GM19467 (cell line): ENCODE measurements around the gene NR2E3.
"Not testable (repeated sequence)": the region's sequence is repeated elsewhere in the genome, so short reads cannot be mapped to it uniquely, and the experiment has no call there.

Source experiments
- ATAC-seq: cut with Tn5 transposase; IDR thresholded peaks from one replicate; pipeline ENCODE4 v1.9.1; 2021; ENCODE audit warnings: mild to moderate bottlenecking, moderate library complexity; ENCODE audit not compliant: unreplicated experiment

NR2E3 gene

DNA sequence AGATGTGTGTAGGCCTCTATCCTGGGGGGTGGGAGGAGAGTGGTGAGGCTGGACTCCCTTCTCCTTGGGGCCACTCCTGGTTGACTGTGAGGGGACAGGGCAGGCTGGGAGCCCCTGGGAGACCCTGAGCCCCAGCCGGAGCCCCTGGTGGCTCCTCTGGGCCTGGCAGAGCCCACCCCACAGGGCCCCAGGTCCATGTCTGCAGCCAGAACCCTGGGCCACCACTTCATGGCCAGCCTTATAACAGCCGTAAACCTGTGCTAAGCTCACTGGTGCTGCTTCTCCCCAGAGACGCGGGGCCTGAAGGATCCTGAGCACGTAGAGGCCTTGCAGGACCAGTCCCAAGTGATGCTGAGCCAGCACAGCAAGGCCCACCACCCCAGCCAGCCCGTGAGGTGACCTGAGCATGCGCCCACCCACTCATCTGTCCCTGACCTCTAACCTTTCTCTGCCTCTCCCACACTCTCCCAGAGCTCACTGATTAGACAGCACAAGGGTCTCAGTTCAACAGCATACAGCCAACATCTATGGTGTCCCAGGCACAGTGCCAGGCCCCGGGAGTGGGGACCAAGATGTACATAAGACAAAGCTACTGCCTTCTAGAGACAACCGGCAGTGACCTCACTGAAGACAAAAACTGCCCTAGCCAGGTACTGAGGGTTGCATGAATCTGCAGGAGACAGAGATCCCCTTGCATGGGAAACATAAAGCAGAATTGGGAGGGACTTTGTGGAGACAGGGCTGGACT is 3.5 kb downstream of the NR2E3 start:
- ATAC-seq, result no peak

GRCh38 chr15:71815301-71815700 is 4.9 kb downstream of the NR2E3 start:
- ATAC-seq, result no peak

DNA sequence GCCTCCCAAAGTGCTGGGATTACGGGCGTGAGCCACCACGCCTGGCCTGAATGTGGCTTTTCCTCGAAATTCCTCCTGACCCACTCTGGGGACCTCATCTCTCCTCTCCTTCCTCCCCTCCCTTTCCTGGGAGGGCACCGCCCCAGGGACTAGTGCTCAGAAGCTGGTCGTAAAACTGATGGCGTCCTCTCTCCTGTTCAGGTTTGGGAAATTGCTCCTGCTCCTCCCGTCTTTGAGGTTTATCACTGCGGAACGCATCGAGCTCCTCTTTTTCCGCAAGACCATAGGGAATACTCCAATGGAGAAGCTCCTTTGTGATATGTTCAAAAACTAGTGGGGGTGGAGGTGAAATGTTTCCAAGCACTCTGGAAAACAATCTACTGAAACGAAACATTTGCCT is 7.0 kb downstream of the NR2E3 start:
- no peak for ATAC-seq

DNA sequence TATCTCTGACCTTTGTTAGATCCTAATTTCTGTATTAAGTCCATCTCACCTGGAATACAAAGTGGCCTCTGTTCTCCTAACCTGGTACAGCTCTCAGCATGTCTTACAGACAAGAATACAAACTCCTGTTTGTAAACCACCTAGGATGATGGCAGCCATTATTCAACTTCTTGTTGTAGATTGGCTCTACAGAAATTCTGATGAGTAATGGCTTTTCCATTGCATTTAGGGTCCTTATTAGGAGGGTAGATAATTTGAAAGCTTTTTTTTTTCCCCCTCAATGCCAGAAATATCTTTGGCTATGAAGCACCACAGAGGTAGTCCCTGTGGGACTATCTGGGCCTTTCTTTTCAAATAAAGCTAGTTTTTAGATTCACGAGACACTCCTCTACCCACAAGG is 9.8 kb downstream of the NR2E3 start:
- no peak for ATAC-seq

GRCh38 chr15:71821547-71822129 is 11.3 kb downstream of the NR2E3 start:
- ATAC-seq, result no peak

GRCh38 chr15:71822890-71823630 is 12.7 kb downstream of the NR2E3 start:
- no peak for ATAC-seq

DNA sequence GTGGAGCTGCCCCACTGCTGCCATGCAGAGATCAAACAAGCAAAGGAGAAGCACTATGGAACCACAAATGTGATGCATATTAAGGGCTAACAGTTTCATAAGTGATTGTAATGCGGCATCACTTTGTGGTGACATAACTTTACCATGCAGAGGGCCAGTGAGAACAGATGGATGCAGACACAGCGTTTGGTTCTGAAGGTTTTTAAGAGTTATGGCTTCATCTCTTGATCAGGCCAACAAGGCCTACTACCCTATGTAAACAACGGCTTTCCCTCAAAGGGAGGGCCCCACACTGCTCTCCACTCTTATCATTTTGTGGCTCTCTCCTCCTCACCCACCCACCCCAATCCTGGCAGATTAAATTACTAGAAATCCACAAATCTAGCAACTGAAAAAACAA is 13.4 kb downstream of the NR2E3 start:
- no peak for ATAC-seq

- ATAC-seq, result no peak
Measured at GRCh38 chr15:71825021-71825730, 14.8 kb downstream of the NR2E3 start.

DNA sequence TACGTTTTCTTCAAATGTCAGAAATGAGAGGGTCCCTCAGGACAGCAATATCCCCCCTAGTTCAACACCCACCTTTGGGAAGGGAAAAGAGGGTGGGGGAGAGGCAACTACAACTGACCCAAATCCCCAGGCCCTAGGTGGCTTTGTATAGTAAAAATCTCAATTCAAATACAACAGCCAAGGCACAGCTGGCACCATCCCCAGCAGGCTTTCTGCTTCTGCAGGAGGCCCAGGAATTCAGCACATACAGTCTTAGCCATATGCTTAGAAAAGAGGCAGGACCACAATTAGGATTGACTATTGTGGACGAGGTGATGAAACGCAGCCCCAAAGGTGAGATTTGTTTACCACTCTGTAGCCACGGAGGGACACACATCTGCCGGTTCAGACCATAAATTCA is 15.8 kb downstream of the NR2E3 start:
- ATAC-seq, result no peak

DNA sequence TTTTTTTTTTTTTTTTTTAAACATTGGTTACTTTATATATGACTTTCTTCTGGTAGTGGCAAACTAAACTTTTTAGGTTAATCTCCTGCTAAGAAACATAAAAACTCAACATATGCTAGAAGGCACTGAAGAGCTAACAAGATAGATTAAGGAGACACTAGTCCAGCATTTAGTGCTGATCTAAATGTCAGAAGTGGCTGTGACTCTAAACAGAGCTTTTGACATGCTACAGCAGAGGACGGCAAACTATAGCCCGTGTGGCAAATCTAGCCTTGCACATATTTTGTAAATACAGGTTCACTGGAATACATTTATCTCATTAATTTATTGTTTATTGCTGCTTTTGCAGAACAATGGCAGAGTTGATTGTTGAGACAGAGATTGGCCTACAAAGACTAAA is 20.6 kb downstream of the NR2E3 start:
- ATAC-seq, result no peak

DNA sequence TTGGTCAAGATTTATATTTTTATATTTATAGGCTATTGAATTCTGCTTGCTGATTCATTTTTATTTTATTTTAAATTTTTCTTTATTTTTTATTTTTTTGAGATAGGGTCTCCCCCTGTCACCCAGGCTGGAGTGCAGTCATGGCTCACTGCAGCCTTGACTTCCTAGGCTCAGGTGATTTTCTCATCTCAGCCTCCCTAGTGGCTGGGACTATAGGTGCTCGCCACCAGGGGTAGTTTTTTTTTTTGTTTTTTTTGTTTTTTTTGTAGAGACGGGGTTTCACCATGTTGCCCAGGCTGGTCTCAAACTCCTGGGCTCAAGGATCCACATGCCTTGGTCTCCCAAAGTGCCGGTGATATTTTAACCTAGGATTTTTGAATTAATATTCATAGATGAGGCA is 31.2 kb downstream of the NR2E3 start:
- ATAC-seq, result no peak

DNA sequence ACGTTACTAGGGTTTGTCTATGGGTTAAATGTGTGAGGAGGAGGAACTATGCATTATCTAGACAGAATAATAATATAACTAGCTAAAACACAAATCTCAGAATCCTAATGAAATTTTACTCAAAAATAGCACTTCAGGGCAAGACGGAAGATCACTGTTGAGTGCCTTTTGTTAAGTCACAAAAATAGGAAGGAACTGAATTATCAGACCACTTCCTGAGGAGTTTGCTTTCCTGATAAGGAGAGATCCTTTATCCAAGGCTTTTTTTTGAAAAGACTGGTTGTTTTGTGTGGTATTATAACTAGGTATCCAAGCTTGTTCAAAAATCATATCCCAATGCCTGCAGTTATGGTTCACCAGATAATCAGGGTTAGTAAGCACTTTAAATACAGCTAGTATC is 34.6 kb downstream of the NR2E3 start:
- ATAC-seq, result no peak

DNA sequence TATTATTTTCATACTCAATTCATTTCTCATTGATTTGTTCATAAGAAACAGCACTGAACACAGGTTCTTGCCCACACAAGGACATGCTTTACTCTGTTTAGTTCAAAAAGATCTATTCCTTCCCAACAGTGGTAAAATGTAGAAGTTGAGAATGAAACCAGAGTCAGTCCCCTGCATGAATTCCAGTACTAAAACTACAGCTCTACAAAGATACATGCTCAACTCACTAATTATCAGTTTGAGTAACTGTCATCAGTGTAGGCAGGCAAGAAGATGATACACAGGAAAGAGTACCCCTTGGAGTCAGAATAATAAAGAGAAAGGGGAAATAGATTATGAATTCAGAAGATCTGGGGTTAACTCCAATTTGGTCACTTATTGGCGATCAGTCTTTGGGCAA is 43.2 kb downstream of the NR2E3 start:
- ATAC-seq, result no peak

DNA sequence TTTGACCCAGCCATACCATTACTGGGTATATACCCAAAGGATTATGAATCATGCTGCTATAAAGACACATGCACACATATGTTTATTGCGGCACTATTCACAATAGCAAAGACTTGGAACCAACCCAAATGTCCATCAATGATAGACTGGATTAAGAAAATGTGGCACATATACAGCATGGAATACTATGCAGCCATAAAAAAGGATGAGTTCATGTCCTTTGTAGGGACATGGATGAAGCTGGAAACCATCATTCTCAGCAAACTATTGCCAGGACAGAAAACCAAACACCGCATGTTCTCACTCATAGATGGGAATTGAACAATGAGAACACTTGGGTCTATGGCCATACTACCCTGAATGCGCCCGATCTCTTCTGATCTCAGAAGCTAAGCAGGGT is 47.9 kb downstream of the NR2E3 start:
- not testable (repeated sequence) for ATAC-seq
